ENCODE data around the gene ZNF512B.

- no peak for TF ChIP-seq CTCF (IDR thresholded peaks at IDR 0.05)
- TF ChIP-seq POLR2A (IDR thresholded peaks at IDR 0.05): no peak
These were observed 3.4 kb downstream of the ZNF512B start for GRCh38 chr20:63966172-63966943.

Data from ovary (tissue), 3 donors.